ENCODE results near the gene LDAH. TPM values are rescaled to one million over a fixed set of nuclear protein-coding genes. Genes with fewer than 3 reads are reported as not detected.
"Not testable (repeated sequence)": the region's sequence is repeated elsewhere in the genome, so short reads cannot be mapped to it uniquely, and the experiment has no call there.

The LDAH gene
- 43.6 TPM for total RNA-seq (ENCODE audit: insufficient read depth, low replicate concordance)

DNA sequence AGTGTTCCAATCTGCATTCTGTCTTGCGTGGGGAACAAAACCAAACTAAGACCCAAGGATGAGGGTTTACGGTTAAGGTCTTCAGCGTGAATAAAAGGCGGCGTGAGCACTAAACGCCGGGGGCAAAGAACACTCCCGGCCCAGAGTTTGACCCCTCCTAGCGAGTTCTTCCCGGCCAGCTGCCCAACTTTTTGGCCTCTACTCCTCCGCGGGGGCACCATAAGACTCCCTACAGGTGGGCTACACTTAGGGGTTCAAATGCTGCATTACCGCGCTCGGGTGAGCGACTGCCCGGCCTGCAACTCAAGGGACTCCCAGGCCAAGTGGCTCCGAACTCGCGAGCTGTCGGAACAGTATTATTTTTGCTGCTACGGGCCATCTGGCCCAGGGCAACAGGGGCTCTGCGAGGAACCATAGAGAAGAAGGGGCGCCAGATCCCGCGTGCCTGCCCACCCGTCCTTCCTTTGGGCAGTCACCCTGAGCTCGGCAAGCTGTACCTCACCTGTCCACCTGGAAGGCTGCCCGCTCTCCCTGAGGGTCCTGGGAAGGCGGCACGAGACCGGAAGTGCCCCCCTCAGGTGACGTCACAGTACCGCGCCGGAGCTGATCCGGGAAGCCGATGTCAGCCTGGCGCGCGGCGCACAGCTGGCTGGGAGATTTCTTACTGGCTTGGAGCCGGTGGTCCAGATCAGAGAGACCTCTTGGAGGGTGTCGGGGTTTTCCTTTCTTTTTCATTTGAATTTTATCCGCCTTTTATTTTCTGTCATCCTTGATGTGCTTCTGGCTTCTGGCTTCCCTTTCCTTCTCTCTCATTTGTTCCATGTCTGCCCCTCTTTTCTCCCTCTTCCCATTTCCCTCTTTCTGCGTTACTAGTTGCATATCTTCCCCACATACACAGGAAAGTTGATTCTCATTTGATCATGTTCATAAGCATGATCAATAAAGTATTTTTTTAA, at the start of gene LDAH:
LDAH (minus strand) TSS at position 567 of the 956 bp plus-strand sequence. CDS start 21,638 bp downstream, outside the sequence.
- peak; percentile 89 for DNase-seq (ENCODE audit: low spot score)

DNA sequence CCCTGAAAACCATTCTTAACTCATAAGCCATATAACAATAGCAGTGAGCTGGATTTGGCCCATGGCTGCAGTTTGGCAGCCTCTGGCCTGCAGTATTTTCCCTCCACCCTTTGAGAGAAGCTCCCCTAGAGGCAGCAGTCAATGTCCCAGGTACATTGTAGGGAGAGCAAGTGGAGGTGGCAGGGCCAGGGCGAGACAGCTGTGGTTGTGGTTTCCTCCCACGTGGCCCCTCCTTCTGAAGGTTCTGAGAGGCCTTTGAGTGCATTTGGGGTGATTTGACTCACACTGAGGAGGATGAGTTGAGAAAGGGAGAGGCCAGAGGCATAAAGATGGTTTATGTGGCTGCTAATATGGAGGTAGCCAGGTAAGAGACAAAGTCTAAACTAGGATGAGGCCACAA, 45.5 kb upstream of the LDAH start:
- DNase-seq (ENCODE audit: low spot score): no peak

DNA sequence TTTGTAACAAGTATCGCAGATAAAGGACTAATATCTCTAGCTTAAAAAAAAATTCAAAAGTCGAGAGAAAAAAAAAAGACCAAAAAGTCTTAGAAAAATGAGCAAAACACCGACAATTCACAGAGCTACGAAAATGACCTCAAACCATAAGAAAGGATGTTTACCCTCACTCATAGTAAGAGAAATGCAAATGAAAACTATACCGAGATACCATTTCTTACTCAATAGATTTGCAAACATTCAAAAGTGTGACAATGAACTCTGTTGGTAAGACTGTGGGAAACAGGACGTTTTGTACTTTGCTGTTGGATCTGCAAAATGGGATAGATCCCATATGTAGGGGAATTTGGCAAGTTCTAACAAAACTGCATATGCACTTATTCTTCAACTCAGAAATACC, 39.9 kb upstream of the LDAH start:
- DNase-seq (ENCODE audit: low spot score): no peak

DNA sequence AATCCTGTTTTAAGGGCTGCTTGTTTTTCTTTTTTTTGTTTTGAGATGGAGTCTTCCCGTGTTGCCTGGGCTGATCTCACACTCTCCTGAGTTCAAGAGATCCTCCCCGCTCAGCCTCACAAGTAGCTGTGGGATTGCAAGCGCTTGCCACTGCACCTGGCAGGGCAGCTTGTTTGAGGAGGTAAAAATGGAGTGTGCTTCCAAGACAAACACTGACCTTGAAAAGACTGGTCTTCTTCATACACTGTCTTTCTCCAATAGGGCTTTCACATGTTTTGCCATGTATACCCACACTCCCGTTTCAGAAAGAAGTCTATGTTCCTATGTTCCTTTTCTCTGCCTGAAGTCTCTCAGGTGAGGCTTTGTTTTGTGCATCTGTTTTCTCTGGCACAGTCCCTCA, 32.6 kb upstream of the LDAH start:
- DNase-seq (ENCODE audit: low spot score): no peak

DNA sequence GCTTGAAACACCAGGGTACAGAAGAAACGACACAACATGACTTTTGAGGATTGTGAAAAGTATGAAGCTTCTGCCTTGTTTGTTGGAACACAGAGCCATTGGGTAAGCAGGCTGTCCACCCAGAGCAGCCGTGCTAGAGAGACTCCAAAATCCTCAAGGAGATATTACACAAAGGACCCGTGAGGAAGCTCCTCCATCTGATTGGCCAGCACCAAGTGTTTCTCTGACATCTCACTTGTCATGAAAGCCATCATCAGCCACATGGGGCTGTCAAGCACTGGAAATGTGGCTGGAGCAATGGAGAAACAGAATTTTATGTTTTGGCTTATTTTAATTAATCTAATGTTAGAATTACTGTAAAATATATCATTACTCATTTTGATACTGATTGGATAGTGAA, 29.8 kb upstream of the LDAH start:
- no peak for DNase-seq (ENCODE audit: low spot score)

DNA sequence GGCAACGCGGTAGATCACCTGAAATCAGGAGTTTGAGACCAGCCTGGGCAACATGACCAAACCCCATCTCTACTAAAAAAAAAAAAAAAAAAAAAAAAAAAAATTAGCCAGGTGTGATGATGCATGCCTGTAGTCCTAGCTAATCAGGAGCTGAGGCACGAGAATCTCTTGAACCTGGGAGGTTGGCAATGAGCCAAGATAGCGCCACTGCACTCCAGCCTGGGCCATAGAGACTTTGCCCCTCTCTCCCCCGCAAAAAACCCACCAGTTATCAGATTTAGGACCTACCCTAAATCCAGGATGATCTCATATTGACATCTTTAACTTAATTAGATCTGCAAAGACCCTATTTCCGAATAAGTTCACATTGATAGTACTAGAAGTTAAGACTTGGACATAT, 29.2 kb upstream of the LDAH start:
- DNase-seq (ENCODE audit: low spot score): no peak

DNA sequence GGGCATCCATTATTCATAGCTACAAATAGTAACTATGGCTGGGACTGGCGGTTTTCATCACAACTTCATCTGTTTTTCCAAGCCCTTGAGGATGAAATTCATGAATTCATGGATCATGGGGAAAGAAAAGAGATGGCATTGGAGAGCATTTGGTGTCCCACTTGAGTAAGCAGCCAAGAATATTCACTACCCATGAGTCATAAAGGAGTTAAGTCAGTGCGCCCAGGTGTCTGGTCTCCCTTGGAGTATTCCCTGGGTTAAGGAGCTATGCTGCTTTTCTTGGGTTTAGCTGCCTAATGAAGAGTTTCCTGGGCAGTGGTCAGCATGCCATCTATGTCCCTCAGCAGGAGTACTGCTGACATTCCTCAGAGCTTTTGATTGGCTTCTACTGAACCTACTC, 21.3 kb upstream of the LDAH start:
- no peak for DNase-seq (ENCODE audit: low spot score)

DNA sequence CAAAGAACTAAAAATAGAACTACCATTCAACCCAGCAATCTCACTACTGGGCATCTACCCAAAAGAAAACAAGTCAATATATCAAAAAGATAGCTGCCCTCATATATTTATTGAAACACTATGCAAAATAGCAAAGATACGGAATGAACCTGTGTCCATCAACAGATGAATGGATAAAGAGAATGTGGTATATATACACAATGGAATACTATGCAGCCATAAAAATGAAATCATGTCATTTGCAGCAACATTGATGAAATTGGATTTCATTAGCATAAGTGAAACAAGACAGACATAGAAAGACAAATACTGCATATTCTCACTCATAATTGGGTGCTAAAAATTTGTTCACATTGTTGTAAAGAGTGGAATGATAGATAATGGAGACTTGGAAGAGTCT, 16.2 kb upstream of the LDAH start:
- DNase-seq (ENCODE audit: low spot score): no peak

DNA sequence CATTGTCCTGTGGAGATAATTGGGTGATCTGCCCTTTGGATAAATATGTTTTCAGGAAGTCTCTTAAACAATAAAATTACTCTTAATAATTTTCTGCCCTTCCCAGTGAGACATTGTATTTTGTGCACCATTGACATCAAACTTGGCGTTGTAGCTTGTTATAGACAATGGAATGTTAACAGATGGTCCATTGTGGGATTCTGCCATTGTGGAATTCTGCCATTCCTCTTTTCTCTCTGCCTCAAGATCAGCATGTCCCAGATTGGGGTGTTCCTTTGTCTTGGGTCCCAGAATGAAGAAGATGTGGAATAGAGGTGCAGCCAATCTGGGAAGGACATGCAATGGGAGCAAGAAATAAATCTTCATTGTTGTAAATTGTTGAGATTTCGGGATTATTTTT, 15.1 kb upstream of the LDAH start:
- no peak for DNase-seq (ENCODE audit: low spot score)

DNA sequence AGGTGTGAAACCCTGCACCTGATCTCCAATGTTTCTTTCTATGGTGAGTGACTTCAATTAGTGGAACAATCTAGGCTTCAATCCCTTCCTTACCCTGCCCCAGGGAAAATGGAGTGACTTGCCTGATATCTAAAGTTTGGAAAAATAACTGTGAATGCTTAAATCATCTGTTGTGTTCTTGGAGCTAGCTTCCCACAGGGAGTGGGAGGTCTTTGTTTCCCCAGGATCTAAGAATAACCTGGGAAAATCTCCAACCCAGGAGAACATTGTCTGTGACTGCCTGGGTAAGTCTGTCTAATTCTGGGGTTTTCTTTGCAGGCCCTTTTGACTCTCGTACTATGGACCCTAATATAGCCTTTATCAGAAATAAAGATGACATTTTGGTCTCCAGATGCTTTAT, 13.6 kb upstream of the LDAH start:
- DNase-seq (ENCODE audit: low spot score): no peak

DNA sequence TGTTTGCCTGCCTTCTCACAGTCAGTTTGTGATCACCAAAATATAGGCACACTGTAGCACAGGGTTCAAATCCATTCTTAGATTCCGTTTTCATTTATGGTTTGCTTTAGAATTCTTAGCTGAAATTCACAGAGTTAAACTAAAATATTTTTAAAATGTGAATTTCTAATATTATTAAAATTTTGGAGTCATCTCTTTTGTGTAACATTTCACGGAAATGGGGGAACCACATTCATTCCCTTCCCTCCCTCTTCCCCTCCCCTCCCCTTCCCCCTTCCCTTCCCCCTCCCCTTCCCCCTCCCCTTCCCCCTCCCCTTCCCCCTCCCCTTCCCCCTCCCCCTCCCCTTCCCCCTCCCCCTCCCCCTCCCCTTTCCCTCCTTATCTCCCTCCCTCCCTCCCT, 11.4 kb upstream of the LDAH start:
- DNase-seq (ENCODE audit: low spot score): no peak

DNA sequence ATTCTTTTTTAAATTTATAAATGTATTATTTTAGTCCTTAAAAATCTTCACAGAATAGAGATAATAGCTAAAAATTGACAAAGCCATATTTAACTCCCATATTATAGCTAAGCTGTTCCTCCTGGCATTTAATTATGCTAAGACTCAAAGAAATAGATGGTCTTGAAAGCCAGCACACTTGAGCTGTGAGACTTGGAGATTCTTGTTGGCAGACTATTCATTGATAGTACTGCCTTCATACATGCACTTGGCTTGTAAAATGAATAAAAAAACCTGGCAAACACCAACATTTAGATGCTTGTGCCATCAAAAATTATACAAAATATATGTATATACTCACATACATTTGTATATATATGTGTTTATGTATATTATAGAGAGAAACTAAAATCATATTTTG, 9.7 kb upstream of the LDAH start:
- no peak for DNase-seq (ENCODE audit: low spot score)

DNA sequence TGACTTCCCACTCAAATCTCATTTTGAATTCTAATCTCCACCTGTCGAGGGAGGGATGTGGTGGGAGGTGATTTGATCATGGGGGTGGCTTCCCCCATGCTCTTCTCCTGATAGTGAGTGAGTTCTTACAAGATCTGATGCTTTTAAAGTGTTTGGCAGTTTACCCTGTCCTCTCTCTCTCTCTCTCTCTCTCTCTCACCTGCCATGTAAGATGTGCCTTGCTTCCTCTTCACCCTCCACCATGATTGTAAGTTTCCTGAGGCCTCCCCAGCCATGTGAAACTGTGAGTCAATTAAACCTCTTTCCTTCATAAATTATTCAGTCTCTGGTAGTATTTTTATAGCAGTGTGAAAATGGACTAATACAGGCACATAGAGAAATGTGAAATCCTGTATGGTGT, 7.0 kb upstream of the LDAH start:
- no peak for DNase-seq (ENCODE audit: low spot score)

DNA sequence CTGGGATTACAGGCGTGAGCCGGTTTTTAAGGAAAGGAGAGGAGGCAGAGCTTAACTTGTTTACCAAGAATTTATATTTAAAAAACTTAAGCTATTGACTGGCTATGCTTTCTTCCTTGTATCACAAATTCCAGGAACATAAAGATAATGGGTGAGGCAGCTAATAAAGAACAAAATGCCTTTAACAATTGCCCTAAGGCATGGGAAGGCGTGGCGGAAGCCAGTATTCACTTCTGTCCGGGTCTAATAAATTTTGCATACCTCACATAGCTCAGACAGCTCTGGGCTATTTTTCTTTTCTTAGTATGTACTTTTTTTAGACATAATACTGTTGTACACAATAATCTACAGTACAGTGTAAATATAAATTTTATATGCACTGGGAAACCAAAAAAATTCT, 1.0 kb upstream of the LDAH start:
- DNase-seq (ENCODE audit: low spot score): peak; percentile 15

DNA sequence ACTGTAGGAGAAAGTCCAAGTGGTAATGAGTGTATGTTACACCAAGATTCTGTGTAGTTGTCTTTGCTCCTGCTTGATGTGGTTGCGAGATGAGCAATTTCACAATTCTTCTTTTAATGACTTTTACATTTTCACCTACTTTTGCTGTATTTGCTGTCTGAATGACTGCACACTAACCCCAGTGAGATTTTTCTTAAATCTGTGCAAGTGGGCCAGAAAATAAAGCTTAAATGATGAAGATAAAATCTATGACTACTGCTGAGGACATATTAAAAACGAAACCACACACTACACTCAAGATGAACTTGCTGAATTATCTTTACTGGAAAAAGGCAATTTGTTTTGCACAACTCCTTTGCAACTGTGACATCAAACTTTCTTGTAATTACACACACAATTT, 4.1 kb downstream of the LDAH start:
- no peak for DNase-seq (ENCODE audit: low spot score)

DNA sequence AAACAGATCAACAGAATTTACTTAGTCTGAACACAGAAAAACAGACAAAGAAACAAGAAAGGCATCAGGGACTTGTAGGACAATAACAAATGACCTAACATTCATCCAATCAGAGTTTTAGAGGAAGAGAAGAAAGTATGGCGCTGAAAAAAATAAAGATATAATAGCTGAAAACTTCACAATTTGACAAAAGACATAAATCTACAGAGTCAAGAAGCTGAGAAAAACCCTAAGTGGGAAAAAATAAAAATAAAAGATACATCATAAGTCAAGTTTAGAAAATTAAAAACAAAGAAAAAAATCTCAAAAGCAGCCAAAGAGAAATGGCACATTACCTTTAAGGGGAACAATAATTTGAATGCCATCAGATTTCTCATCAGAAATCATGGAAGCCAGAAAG, 7.7 kb downstream of the LDAH start:
- no peak for DNase-seq (ENCODE audit: low spot score)

DNA sequence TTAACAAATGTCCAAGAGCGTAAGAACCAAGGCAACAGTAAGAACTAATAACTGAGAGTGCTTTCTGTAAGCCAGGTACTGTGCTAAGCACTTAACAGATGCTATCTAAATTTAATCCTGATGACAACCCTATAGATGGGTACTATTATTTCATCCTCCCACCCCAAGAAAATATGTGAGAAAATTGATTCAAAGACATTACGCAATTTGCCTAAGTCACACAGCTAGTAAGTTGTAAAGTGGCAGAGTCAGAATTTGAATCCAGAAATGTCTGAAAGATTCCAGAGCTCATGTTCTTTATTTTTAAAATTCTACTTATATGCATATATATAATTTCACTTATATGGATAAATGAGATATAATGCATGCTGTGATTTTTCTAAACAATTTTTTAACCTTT, 10.1 kb downstream of the LDAH start:
- no peak for DNase-seq (ENCODE audit: low spot score)

DNA sequence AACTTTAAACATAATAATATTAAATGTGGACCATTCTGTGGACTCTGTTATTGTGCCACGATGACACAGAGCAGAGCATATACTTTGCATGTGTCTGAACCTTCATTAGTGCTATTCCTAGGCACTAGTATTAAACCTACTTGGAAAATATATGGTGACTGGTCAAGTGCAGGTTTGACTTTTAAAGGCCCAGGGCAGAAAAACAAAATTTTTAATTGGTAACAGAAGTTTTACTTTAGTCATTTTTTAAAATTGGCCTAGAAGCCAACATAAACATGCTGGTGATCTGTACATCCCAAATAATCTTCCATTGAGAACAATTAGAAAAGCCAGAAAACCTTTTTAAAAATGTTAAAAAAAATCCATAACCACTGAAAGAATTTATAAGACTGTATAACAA, 16.6 kb downstream of the LDAH start:
- no peak for DNase-seq (ENCODE audit: low spot score)

DNA sequence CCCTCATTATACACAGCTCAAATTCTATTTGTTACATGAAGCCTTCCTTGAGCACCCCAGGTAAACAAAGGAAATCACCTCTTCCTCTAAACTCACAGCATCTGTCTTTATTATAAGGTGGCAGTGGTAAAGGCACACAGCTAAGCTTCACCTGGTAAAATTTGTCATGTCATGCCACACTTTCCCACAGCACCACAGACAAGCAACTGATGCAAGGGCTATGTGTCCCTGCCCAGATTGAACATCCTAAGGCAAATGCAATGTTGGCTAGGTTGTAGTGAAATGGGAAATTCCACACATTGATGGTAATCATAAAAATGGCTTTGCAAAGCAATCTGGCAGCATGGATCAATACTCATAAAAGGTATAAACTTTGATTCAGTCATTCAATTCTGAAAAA, 18.9 kb downstream of the LDAH start:
- DNase-seq (ENCODE audit: low spot score): no peak

DNA sequence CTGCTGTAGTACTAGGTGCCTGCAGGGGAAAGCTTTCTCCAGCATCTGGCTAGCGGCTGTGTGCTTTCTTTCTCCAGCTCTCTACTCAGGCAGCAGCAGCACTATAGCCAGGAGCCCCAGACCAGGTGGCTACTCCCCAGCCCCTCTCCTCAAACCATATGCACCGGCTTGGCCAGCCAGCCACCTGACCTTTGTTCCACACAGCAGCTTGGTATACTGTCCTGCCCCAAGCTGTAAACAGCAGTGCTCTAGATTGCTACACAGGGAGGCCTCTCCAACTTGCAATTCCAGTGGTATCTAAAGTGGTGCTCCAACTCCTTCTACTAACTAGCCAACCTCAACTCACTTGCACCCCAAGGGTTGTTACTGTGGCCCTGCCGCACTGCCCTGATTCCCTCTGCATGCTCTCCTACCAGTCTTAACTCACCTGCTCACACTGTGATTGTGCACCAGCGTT, 19.6 kb downstream of the LDAH start:
- DNase-seq (ENCODE audit: low spot score): no peak

DNA sequence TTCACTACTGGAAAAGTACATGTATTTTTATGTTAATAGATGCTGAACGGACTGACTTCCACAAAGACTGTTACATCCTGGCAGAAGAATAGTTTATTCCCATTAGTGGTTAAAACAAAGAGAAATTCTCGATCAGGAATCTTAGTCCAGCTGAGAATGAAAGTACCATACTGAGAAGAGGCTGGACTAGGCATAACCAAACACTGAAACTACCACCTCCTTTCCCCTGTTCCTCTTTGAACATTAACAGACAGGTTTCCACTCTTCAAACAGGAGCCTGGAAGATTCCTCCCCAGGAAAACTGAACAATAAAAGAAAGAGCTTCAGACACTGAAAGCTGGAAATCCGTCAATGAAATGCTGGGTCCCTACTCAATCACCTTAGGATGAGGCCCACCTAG, 25.8 kb downstream of the LDAH start:
- no peak for DNase-seq (ENCODE audit: low spot score)

DNA sequence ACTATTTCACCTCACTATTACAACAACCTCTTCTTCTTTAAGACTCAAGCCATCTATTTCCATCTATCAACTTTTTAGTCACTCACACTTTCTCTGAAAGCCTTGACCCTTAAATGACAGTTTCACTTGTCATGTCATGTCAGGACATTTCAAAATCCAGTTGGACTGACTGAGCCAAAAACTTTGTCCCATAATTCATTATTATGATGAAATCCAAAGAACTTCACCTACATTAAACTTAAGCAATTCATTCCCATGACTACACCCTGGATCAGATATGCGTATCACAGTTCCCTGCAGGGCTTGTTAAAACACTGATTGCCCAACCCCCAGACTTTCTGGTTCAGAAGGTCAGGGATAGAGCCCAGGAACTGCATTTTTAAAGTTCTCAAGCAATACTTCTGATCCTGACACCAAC, 26.5 kb downstream of the LDAH start:
- peak; percentile 4 for DNase-seq (ENCODE audit: low spot score)

DNA sequence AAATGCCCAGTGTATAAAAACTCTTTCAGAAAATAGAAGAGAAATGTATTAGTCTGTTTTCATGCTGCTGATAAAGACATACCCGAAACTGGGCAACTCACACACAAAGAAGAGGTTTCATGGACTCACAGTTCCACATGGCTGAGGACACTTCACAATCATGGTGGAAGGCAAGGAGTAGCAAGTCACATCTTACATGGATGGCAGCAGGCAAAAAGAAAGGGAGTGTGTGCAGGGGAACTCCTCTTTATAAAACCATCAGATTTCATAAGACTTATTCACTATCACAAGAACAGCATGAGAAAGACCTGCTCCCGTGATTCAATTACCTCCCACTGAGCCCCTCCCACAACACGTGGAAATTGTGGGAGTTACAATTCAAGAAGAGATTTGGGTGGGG, 29.0 kb downstream of the LDAH start:
- DNase-seq (ENCODE audit: low spot score): not testable (repeated sequence)

All from umbilical cord (tissue), 2 donors.